ENCODE results near the gene APBA2.

APBA2 gene

GRCh38 chr15:28896951-28897350 is 11.2 kb downstream of the APBA2 start:
- DNase-seq (ENCODE audit: low spot score): peak; percentile 83

GRCh38 chr15:28897861-28898585 is 12.2 kb downstream of the APBA2 start:
- no peak for DNase-seq (ENCODE audit: low spot score)

- DNase-seq (ENCODE audit: low spot score): no peak
These were observed 13.4 kb downstream of the APBA2 start for GRCh38 chr15:28899061-28899738.

GRCh38 chr15:28900041-28900891 is 14.5 kb downstream of the APBA2 start:
- no peak for DNase-seq (ENCODE audit: low spot score)

- no peak for DNase-seq (ENCODE audit: low spot score)
These were observed 15.3 kb downstream of the APBA2 start for GRCh38 chr15:28900892-28901586.

GRCh38 chr15:28901587-28901980 is 15.8 kb downstream of the APBA2 start:
- DNase-seq (ENCODE audit: low spot score): no peak

GRCh38 chr15:28901987-28902745 is 16.4 kb downstream of the APBA2 start:
- DNase-seq (ENCODE audit: low spot score): no peak

GRCh38 chr15:28902856-28903255 is 17.1 kb downstream of the APBA2 start:
- no peak for DNase-seq (ENCODE audit: low spot score)

GRCh38 chr15:28903555-28903954 is 17.8 kb downstream of the APBA2 start:
- DNase-seq (ENCODE audit: low spot score): no peak

- no peak for DNase-seq (ENCODE audit: low spot score)
These were observed 18.2 kb downstream of the APBA2 start for GRCh38 chr15:28904003-28904402.

GRCh38 chr15:28904541-28905315 is 19.0 kb downstream of the APBA2 start:
- DNase-seq (ENCODE audit: low spot score): no peak

- DNase-seq (ENCODE audit: low spot score): no peak
These were observed 21.7 kb downstream of the APBA2 start for GRCh38 chr15:28907338-28907960.

- no peak for DNase-seq (ENCODE audit: low spot score)
These were observed 24.3 kb downstream of the APBA2 start for GRCh38 chr15:28909958-28910500.

- DNase-seq (ENCODE audit: low spot score): no peak
These were observed 25.6 kb downstream of the APBA2 start for GRCh38 chr15:28911310-28911931.

GRCh38 chr15:28912422-28912821 is 26.6 kb downstream of the APBA2 start:
- DNase-seq (ENCODE audit: low spot score): no peak

- no peak for DNase-seq (ENCODE audit: low spot score)
These were observed 27.5 kb downstream of the APBA2 start for GRCh38 chr15:28913171-28913765.

- DNase-seq (ENCODE audit: low spot score): no peak
These were observed 28.3 kb downstream of the APBA2 start for GRCh38 chr15:28914046-28914445.

- DNase-seq (ENCODE audit: low spot score): no peak
These were observed 28.8 kb downstream of the APBA2 start for GRCh38 chr15:28914483-28915023.

Data from SW480 (cell line).